Measurements from ENCODE around the gene RPS6KC1. TPM values are rescaled to one million over a fixed set of nuclear protein-coding genes. Genes with fewer than 3 reads are reported as not detected.

RPS6KC1 gene
- total RNA-seq, 2 experiments from 2014 or later: 9.4 to 10.7 TPM

- no peak overlapping the region for H2AFZ ChIP-seq (ENCODE audit: low read length)
- H3K9me3 ChIP-seq (ENCODE audit: low read length): peaks cover 7% of the 10 kb centered on the region; the same call in 1 of the 2 replicates
- H3K79me2 ChIP-seq (ENCODE audit: insufficient read depth, low read depth, low read length): no peaks in the 10 kb centered on the region
- no peaks in the 10 kb centered on the region for H3K36me3 ChIP-seq (ENCODE audit: insufficient read depth, low read length)
- CTCF ChIA-PET (ENCODE audit: unreplicated experiment): no interaction called here
- BruUV-seq (replicated peaks): no TSS peak
- H3K4me3 ChIP-seq (ENCODE audit: low read depth, low read length, poor library complexity, severe bottlenecking): no peak overlapping the region
- TF ChIP-seq CTCF (conservative IDR thresholded peaks at IDR 0.05; ENCODE audit: low read length) (no peak), EZH2phosphoT487 (IDR thresholded peaks at IDR 0.05; ENCODE audit: borderline replicate concordance, low read depth, low read length) (no peak)
- no peaks in the 10 kb centered on the region for H4K20me1 ChIP-seq (ENCODE audit: insufficient read depth, low read length)
- H3K4me2 ChIP-seq (ENCODE audit: low read length): no peak overlapping the region
- no peaks in the 10 kb centered on the region for H3K4me1 ChIP-seq (ENCODE audit: insufficient read depth, low read length, poor library complexity, severe bottlenecking)
- no peaks in the 10 kb centered on the region for H3K9me2 ChIP-seq (ENCODE audit: insufficient read depth, low read length)
- H3K27ac ChIP-seq (ENCODE audit: low read depth, low read length, poor library complexity, severe bottlenecking): no peak overlapping the region
- POLR2A ChIA-PET: no interaction called here
- DNase-seq (ENCODE audit: low spot score): no peak
- intact Hi-C loops (cut with micrococcal nuclease; ENCODE audit: unreplicated experiment): no loop called here
Measured at GRCh38 chr1:213183036-213183672, 132.1 kb downstream of the RPS6KC1 start.

GRCh38 chr1:213186168-213186567, 135.1 kb downstream of the RPS6KC1 start:
- H2AFZ ChIP-seq (ENCODE audit: low read length): no peak overlapping the region
- H3K4me1 ChIP-seq (ENCODE audit: insufficient read depth, low read length, poor library complexity, severe bottlenecking): no peaks in the 10 kb centered on the region
- no peak for DNase-seq (ENCODE audit: low spot score)
- CTCF ChIA-PET (ENCODE audit: unreplicated experiment): no interaction called here
- H3K4me2 ChIP-seq (ENCODE audit: low read length): no peak overlapping the region
- intact Hi-C loops (cut with micrococcal nuclease; ENCODE audit: unreplicated experiment): no loop called here
- H3K79me2 ChIP-seq (ENCODE audit: insufficient read depth, low read depth, low read length): no peaks in the 10 kb centered on the region
- H4K20me1 ChIP-seq (ENCODE audit: insufficient read depth, low read length): no peaks in the 10 kb centered on the region
- POLR2A ChIA-PET: no interaction called here
- no peak overlapping the region for H3K27ac ChIP-seq (ENCODE audit: low read depth, low read length, poor library complexity, severe bottlenecking)
- H3K9me3 ChIP-seq (ENCODE audit: low read length): peaks cover 7% of the 10 kb centered on the region; the same call in 1 of the 2 replicates
- no TSS peak for BruUV-seq (replicated peaks)
- no peaks in the 10 kb centered on the region for H3K9me2 ChIP-seq (ENCODE audit: insufficient read depth, low read length)
- TF ChIP-seq EZH2phosphoT487 (IDR thresholded peaks at IDR 0.05; ENCODE audit: borderline replicate concordance, low read depth, low read length): no peak
- TF ChIP-seq CTCF (conservative IDR thresholded peaks at IDR 0.05; ENCODE audit: low read length): no peak
- H3K4me3 ChIP-seq (ENCODE audit: low read depth, low read length, poor library complexity, severe bottlenecking): no peak overlapping the region
- no peaks in the 10 kb centered on the region for H3K36me3 ChIP-seq (ENCODE audit: insufficient read depth, low read length)

- Histone ChIP-seq H3K4me3 (ENCODE audit: low read depth, low read length, poor library complexity, severe bottlenecking) (no peak overlapping the region), H3K4me1 (ENCODE audit: insufficient read depth, low read length, poor library complexity, severe bottlenecking) (no peaks in the 10 kb centered on the region), H3K27ac (ENCODE audit: low read depth, low read length, poor library complexity, severe bottlenecking) (no peak overlapping the region), H3K4me2 (ENCODE audit: low read length) (no peak overlapping the region), H3K79me2 (ENCODE audit: insufficient read depth, low read depth, low read length) (no peaks in the 10 kb centered on the region), H3K36me3 (ENCODE audit: insufficient read depth, low read length) (no peaks in the 10 kb centered on the region), H3K9me3 (ENCODE audit: low read length) (no peaks in the 10 kb centered on the region), H2AFZ (ENCODE audit: low read length) (no peak overlapping the region), H4K20me1 (ENCODE audit: insufficient read depth, low read length) (no peaks in the 10 kb centered on the region), H3K9me2 (ENCODE audit: insufficient read depth, low read length) (no peaks in the 10 kb centered on the region)
- ChIA-PET CTCF (ENCODE audit: unreplicated experiment) (no interaction called here), POLR2A (no interaction called here)
- intact Hi-C loops (cut with micrococcal nuclease; ENCODE audit: unreplicated experiment): no loop called here
- TF ChIP-seq EZH2phosphoT487 (IDR thresholded peaks at IDR 0.05; ENCODE audit: borderline replicate concordance, low read depth, low read length) (no peak), CTCF (conservative IDR thresholded peaks at IDR 0.05; ENCODE audit: low read length) (no peak)
- no TSS peak for BruUV-seq (replicated peaks)
- DNase-seq (ENCODE audit: low spot score): no peak
Measured at GRCh38 chr1:213192026-213192425, 141.0 kb downstream of the RPS6KC1 start.
